Measurements from ENCODE around the gene GNG7. TPM values are rescaled to one million over a fixed set of nuclear protein-coding genes. Genes with fewer than 3 reads are reported as not detected.
A peak's percentile ranks its signal among the peaks of the same experiment; 100 is the strongest.

The GNG7 gene
- polyA plus RNA-seq, 1 of the 3 experiments (the other 2 are of a cell fraction), result 2.2 TPM

DNA sequence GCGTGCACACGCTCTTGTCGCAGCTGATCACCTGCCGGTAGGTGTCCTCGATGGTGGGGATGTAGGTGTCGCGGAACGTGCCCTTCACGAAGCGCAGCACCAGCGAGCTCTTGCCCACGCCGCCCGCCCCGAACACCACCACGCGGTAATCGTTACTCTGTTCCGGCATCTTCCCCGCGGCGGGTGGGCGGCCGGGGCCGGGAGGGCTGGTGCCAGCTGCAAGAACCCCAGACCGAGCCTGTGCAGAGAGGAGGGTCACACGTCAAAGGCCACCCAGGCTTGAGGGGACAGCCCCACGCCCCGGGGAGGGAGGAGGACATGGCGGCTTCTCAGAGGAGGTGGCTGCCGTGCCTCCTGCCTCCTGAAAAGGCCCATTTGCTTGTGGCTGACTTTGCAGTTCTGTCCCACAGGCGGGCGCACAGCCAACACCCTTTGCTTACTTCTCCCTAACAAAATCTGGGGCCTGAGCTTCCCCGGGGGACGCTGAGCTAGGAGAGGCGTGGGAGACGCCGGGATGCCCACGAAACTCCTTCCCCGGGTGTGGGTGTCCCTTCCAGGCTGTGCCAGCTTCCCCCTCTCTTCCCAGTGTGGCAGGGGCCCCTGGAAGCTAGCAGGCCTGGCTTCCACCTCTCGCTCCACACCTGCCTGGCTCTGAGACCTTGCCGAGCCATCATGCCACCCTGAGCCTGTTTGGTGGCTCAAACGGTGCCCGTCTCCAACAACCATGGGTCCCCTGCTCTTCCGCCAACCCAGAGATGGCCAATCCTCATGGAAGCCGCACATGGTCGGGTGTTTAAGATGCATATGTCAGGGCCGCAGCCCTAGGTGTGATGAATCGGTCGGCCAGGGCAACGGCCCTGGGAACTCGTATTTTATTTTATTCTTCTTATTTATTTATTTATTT lies 15.4 kb upstream of the GNG7 start:
- Histone ChIP-seq H4K20me1 (ENCODE audit: insufficient read depth) (no peaks in the 10 kb centered on the region), H3K9me2 (no peaks in the 10 kb centered on the region), H3K27ac (ENCODE audit: low read depth in 2 of 2, low read length in 1 of 2) (no peak overlapping the region), H3K36me3 (replicated peaks in 1 of 2; ENCODE audit: control insufficient read depth in 1 of 2, insufficient read depth in 2 of 2, low read length in 1 of 2) (no peaks in the 10 kb centered on the region), H3K79me2 (ENCODE audit: insufficient read depth) (no peaks in the 10 kb centered on the region), H3K27me3 (ENCODE audit: insufficient read depth) (no peaks in the 10 kb centered on the region), H3K4me1 (ENCODE audit: control insufficient read depth in 1 of 2, insufficient read depth in 2 of 2, low read depth in 1 of 2, low read length in 1 of 2) (peaks cover 10 to 14% of the 10 kb centered on the region in 2 experiments; a peak in 3 of 4 replicates), H3K4me2 (no peak overlapping the region), H3K9ac (no peak overlapping the region), H2AFZ (ENCODE audit: low read depth) (no peak overlapping the region), H3K4me3 (ENCODE audit: low read depth in 2 of 2, low read length in 1 of 2) (no peak overlapping the region), H3K9me3 (0 out of 2 replicates have a peak, but pooled peaks cover 3% of the 10 kb centered on the region), H3F3A (replicated peaks; ENCODE audit: insufficient read depth) (no peaks in the 10 kb centered on the region)
- TF ChIP-seq NFIC (IDR thresholded peaks at IDR 0.05; ENCODE audit: borderline replicate concordance), result no peak
- peak; percentile 30 for DNase-seq
- WGBS (ENCODE audit: low lambda C conversion rate), result 93% methylated on average over 45 of the region's 52 CpGs
- POLR2A ChIA-PET, result interaction anchor here (1.1 kb wide), 1 partner anchor 67 kb away, joined by 3 read pairs; the partner anchor contains the start of gene THOP1
- CTCF ChIA-PET, result interaction anchor here (1.4 to 1.6 kb wide), 2 partner anchors 14 to 69 kb away, joined by 3 to 4 read pairs; no protein-coding TSS in a partner anchor

- Histone ChIP-seq H3K36me3 (replicated peaks in 1 of 2; ENCODE audit: control insufficient read depth in 1 of 2, insufficient read depth in 2 of 2, low read length in 1 of 2) (no peaks in the 10 kb centered on the region), H3K9ac (no peak overlapping the region), H3K27me3 (ENCODE audit: insufficient read depth) (no peaks in the 10 kb centered on the region), H3K79me2 (ENCODE audit: insufficient read depth) (no peaks in the 10 kb centered on the region), H3K4me1 (ENCODE audit: control insufficient read depth in 1 of 2, insufficient read depth in 2 of 2, low read depth in 1 of 2, low read length in 1 of 2) (peaks cover 9 to 10% of the 10 kb centered on the region in 2 experiments; a peak in 2 of 4 replicates), H3K4me2 (no peak overlapping the region), H4K20me1 (ENCODE audit: insufficient read depth) (no peaks in the 10 kb centered on the region), H3K9me2 (no peaks in the 10 kb centered on the region), H3K27ac (ENCODE audit: low read depth in 2 of 2, low read length in 1 of 2) (no peak overlapping the region), H2AFZ (ENCODE audit: low read depth) (no peak overlapping the region), H3K4me3 (ENCODE audit: low read depth in 2 of 2, low read length in 1 of 2) (no peak overlapping the region), H3F3A (replicated peaks; ENCODE audit: insufficient read depth) (no peaks in the 10 kb centered on the region), H3K9me3 (0 out of 2 replicates have a peak, but pooled peaks cover 3% of the 10 kb centered on the region)
- CTCF ChIA-PET, result interaction anchor here (1.6 kb wide), 1 partner anchor 13 kb away, joined by 4 read pairs; no protein-coding TSS in a partner anchor
- DNase-seq, result peak; percentile 28
- POLR2A ChIA-PET, result interaction anchor here (1.0 to 1.1 kb wide), 2 partner anchors 10 to 68 kb away, joined by 3 read pairs; partner anchors contain the start of gene THOP1
- TF ChIP-seq, protein P1, sequence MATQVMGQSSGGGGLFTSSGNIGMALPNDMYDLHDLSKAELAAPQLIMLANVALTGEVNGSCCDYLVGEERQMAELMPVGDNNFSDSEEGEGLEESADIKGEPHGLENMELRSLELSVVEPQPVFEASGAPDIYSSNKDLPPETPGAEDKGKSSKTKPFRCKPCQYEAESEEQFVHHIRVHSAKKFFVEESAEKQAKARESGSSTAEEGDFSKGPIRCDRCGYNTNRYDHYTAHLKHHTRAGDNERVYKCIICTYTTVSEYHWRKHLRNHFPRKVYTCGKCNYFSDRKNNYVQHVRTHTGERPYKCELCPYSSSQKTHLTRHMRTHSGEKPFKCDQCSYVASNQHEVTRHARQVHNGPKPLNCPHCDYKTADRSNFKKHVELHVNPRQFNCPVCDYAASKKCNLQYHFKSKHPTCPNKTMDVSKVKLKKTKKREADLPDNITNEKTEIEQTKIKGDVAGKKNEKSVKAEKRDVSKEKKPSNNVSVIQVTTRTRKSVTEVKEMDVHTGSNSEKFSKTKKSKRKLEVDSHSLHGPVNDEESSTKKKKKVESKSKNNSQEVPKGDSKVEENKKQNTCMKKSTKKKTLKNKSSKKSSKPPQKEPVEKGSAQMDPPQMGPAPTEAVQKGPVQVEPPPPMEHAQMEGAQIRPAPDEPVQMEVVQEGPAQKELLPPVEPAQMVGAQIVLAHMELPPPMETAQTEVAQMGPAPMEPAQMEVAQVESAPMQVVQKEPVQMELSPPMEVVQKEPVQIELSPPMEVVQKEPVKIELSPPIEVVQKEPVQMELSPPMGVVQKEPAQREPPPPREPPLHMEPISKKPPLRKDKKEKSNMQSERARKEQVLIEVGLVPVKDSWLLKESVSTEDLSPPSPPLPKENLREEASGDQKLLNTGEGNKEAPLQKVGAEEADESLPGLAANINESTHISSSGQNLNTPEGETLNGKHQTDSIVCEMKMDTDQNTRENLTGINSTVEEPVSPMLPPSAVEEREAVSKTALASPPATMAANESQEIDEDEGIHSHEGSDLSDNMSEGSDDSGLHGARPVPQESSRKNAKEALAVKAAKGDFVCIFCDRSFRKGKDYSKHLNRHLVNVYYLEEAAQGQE (IDR thresholded peaks at IDR 0.05; ENCODE audit: low read depth, low read length), result no peak
- TF ChIP-seq FOXJ3 (CRISPR knock-in tag; IDR thresholded peaks at IDR 0.05), result no peak
- TF ChIP-seq, protein P2, sequence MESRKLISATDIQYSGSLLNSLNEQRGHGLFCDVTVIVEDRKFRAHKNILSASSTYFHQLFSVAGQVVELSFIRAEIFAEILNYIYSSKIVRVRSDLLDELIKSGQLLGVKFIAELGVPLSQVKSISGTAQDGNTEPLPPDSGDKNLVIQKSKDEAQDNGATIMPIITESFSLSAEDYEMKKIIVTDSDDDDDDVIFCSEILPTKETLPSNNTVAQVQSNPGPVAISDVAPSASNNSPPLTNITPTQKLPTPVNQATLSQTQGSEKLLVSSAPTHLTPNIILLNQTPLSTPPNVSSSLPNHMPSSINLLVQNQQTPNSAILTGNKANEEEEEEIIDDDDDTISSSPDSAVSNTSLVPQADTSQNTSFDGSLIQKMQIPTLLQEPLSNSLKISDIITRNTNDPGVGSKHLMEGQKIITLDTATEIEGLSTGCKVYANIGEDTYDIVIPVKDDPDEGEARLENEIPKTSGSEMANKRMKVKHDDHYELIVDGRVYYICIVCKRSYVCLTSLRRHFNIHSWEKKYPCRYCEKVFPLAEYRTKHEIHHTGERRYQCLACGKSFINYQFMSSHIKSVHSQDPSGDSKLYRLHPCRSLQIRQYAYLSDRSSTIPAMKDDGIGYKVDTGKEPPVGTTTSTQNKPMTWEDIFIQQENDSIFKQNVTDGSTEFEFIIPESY (IDR thresholded peaks at IDR 0.05; ENCODE audit: borderline replicate concordance, low read depth), result no peak
- 94% methylated on average over 51 of the region's 51 CpGs for WGBS (ENCODE audit: low lambda C conversion rate)
These were observed 14.5 kb upstream of the GNG7 start for GRCh38 chr19:2716722-2717637.
